Measurements from ENCODE around the gene NOTCH2.
"Not testable (repeated sequence)": the region's sequence is repeated elsewhere in the genome, so short reads cannot be mapped to it uniquely, and the experiment has no call there.

- not testable (repeated sequence) for TF ChIP-seq CTCF, EZH2, EZH2phosphoT487 (IDR thresholded peaks at IDR 0.05)
Observed at GRCh38 chr1:120014978-120015377, 54.5 kb downstream of the NOTCH2 start.
